Measurements from ENCODE around the gene PET100. TPM values are rescaled to one million over a fixed set of nuclear protein-coding genes. Genes with fewer than 3 reads are reported as not detected.

Gene PET100
- total and polyA plus RNA-seq, 10 of the 15 experiments (the other 5 are each of a cell fraction or from before 2014, with no cell fraction given): 47.0 to 462 (median 126) TPM

DNA sequence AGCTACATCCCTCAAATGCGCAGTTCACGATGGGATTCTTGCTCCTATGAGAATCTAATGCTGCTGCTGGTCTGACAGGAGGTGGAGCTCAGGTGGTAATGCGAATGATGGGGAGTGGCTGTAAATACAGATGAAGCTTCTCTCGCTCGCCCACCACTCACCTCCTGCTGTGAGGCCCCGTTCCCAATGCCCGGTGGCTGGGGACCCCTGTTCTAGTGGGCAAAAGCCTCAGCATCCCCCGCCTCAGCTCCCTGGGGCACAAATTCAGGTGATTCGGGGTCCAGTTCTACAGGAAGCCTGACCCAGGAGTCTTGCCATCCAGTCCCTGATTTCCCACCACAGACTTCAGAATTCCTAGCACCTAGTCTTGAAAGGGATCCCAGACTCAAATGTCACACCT, 42.9 kb downstream of the PET100 start:
- no peaks in the 10 kb centered on the region for H3K36me3 ChIP-seq (ENCODE audit: control insufficient read depth in 2 of 2, insufficient read depth in 2 of 2, low read length in 1 of 2)
- no TSS peak for BruUV-seq (replicated peaks)
- 37% methylated on average over 9 of the region's 9 CpGs for WGBS (ENCODE audit: insufficient coverage, insufficient replicate concordance, low lambda C conversion rate, missing lambda C conversion rate)
- H3K9me3 ChIP-seq (replicated peaks; ENCODE audit: control insufficient read depth, insufficient read depth, low read length): no peaks in the 10 kb centered on the region; the same call in 2 of the 3 replicates
- CTCF ChIA-PET: interaction anchor here (1.0 kb wide), 1 partner anchor 20 kb away, joined by 3 read pairs; no protein-coding TSS in a partner anchor
- no peak overlapping the region for H2AFZ ChIP-seq (ENCODE audit: control insufficient read depth, low read depth, low read length)
- no peak for DNase-seq (ENCODE audit: low read depth, low spot score)
- intact Hi-C loops (cut with micrococcal nuclease; ENCODE audit: unreplicated experiment): loop anchor here (10.0 kb wide), 1 partner anchor 288 kb away; no protein-coding TSS in a partner anchor
- no peaks in the 10 kb centered on the region for H4K20me1 ChIP-seq (ENCODE audit: control insufficient read depth, insufficient read depth)
- RAD21 ChIA-PET (ENCODE audit: unreplicated experiment): no interaction called here
- no peak overlapping the region for H3K4me2 ChIP-seq (ENCODE audit: control insufficient read depth, insufficient read depth)
- no peak overlapping the region for H3K4me3 ChIP-seq
- POLR2A ChIA-PET: no interaction called here
- no peaks in the 10 kb centered on the region for H3K79me2 ChIP-seq (ENCODE audit: control insufficient read depth, insufficient read depth, low read length)
- TF ChIP-seq USF2 (IDR thresholded peaks at IDR 0.05; ENCODE audit: borderline replicate concordance, low read depth, low read length) (no peak), MTA3 (IDR thresholded peaks at IDR 0.05; ENCODE audit: borderline replicate concordance, low read length) (no peak), NR2C2 (IDR thresholded peaks at IDR 0.05; ENCODE audit: borderline replicate concordance, control insufficient read depth, insufficient read length, low read depth) (no peak), MEF2B (IDR thresholded peaks at IDR 0.05; ENCODE audit: partially characterized antibody, poor library complexity, severe bottlenecking) (no peak), NR2C1 (IDR thresholded peaks at IDR 0.05) (no peak), CHD2 (IDR thresholded peaks at IDR 0.05; ENCODE audit: borderline replicate concordance, low read depth, low read length) (no peak), CEBPB (IDR thresholded peaks at IDR 0.05; ENCODE audit: borderline replicate concordance in 1 of 2, low read depth in 2 of 2, low read length in 2 of 2) (no peak), SRF (IDR thresholded peaks at IDR 0.05; ENCODE audit: low read depth in 2 of 2, low read length in 2 of 2) (no peak), NFIC (IDR thresholded peaks at IDR 0.05; ENCODE audit: low read depth, low read length) (no peak), BRCA1 (IDR thresholded peaks at IDR 0.05; ENCODE audit: low read depth, low read length) (no peak), TBL1XR1 (IDR thresholded peaks at IDR 0.05; ENCODE audit: low read depth, low read length) (no peak), EP300 (IDR thresholded peaks at IDR 0.05; ENCODE audit: borderline replicate concordance in 1 of 2, control insufficient read depth in 1 of 2, low read depth in 2 of 2, low read length in 2 of 2) (no peak)
- TF ChIP-seq, protein P1, sequence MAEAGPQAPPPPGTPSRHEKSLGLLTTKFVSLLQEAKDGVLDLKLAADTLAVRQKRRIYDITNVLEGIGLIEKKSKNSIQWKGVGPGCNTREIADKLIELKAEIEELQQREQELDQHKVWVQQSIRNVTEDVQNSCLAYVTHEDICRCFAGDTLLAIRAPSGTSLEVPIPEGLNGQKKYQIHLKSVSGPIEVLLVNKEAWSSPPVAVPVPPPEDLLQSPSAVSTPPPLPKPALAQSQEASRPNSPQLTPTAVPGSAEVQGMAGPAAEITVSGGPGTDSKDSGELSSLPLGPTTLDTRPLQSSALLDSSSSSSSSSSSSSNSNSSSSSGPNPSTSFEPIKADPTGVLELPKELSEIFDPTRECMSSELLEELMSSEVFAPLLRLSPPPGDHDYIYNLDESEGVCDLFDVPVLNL (IDR thresholded peaks at IDR 0.05; ENCODE audit: low read depth, low read length): no peak
- no peak overlapping the region for H3K27ac ChIP-seq (ENCODE audit: control insufficient read depth, insufficient read depth)
- H3K4me1 ChIP-seq (ENCODE audit: control insufficient read depth, insufficient read depth, low read length): peaks cover 17% of the 10 kb centered on the region
- H3K27me3 ChIP-seq (replicated peaks in 1 of 2; ENCODE audit: control insufficient read depth in 2 of 2, insufficient read depth in 2 of 2, low read length in 1 of 2): peaks cover 4 to 7% of the 10 kb centered on the region in 2 experiments; a peak in 3 of 4 replicates
- no peak for FAIRE-seq
- ATAC-seq: no peak
- in situ Hi-C loops (cut with MboI): no loop called here
- no peak overlapping the region for H3K9ac ChIP-seq (ENCODE audit: control insufficient read depth, insufficient read depth, low read length)
- SMC1A ChIA-PET (ENCODE audit: uncharacterized antibody, unreplicated experiment): interaction anchor here (0.8 kb wide), 1 partner anchor 104 kb away, joined by 5 read pairs; no protein-coding TSS in a partner anchor

Data from GM12878 (cell line).